Measurements from ENCODE around the gene COBL.

DNA sequence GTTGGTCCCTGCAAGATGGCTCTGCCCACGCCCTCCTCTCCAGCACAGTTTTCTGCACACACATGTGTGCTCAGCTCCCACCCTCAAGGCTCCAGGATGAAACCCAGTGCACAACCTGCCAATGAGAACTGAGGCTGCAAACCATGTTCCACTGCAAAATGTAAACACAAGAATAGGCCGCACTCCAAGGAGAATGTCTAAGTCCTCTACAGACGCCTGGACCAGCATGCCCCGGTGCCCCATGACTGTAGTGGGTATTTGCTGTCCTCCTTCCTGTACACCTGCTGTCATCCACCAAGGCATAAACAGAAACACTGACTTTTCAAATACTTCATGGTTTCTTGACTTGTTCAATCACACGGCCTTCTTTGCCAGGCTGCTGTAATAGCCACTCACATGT, 72.6 kb downstream of the COBL start:
- TF ChIP-seq, protein P1, sequence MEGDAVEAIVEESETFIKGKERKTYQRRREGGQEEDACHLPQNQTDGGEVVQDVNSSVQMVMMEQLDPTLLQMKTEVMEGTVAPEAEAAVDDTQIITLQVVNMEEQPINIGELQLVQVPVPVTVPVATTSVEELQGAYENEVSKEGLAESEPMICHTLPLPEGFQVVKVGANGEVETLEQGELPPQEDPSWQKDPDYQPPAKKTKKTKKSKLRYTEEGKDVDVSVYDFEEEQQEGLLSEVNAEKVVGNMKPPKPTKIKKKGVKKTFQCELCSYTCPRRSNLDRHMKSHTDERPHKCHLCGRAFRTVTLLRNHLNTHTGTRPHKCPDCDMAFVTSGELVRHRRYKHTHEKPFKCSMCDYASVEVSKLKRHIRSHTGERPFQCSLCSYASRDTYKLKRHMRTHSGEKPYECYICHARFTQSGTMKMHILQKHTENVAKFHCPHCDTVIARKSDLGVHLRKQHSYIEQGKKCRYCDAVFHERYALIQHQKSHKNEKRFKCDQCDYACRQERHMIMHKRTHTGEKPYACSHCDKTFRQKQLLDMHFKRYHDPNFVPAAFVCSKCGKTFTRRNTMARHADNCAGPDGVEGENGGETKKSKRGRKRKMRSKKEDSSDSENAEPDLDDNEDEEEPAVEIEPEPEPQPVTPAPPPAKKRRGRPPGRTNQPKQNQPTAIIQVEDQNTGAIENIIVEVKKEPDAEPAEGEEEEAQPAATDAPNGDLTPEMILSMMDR (conservative IDR thresholded peaks at IDR 0.05; ENCODE audit: low read depth, low read length): no peak
- no peak for TF ChIP-seq RAD21 (IDR thresholded peaks at IDR 0.05; ENCODE audit: low read length)
- no peak for TF ChIP-seq CEBPB (IDR thresholded peaks at IDR 0.05; ENCODE audit: low read depth, low read length)
- TF ChIP-seq POLR2A (IDR thresholded peaks at IDR 0.05; ENCODE audit: low read depth, low read length): no peak
- TF ChIP-seq MAFK (IDR thresholded peaks at IDR 0.05; ENCODE audit: low read depth, low read length): no peak
- TF ChIP-seq, protein P2, sequence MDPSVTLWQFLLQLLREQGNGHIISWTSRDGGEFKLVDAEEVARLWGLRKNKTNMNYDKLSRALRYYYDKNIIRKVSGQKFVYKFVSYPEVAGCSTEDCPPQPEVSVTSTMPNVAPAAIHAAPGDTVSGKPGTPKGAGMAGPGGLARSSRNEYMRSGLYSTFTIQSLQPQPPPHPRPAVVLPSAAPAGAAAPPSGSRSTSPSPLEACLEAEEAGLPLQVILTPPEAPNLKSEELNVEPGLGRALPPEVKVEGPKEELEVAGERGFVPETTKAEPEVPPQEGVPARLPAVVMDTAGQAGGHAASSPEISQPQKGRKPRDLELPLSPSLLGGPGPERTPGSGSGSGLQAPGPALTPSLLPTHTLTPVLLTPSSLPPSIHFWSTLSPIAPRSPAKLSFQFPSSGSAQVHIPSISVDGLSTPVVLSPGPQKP (IDR thresholded peaks at IDR 0.05; ENCODE audit: borderline replicate concordance, low read depth, low read length): no peak
- TF ChIP-seq MXI1 (IDR thresholded peaks at IDR 0.05; ENCODE audit: borderline replicate concordance, low read depth, low read length): no peak
- no peak for TF ChIP-seq RFX5 (IDR thresholded peaks at IDR 0.05; ENCODE audit: low read depth, low read length)
- TF ChIP-seq RCOR1 (IDR thresholded peaks at IDR 0.05; ENCODE audit: insufficient replicate concordance, low read length): no peak
- TF ChIP-seq, protein P3, sequence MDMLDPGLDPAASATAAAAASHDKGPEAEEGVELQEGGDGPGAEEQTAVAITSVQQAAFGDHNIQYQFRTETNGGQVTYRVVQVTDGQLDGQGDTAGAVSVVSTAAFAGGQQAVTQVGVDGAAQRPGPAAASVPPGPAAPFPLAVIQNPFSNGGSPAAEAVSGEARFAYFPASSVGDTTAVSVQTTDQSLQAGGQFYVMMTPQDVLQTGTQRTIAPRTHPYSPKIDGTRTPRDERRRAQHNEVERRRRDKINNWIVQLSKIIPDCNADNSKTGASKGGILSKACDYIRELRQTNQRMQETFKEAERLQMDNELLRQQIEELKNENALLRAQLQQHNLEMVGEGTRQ (IDR thresholded peaks at IDR 0.05; ENCODE audit: low read depth, low read length): no peak
- no peak for TF ChIP-seq FOS (IDR thresholded peaks at IDR 0.05; ENCODE audit: low read depth, low read length)
- TF ChIP-seq SMC3 (IDR thresholded peaks at IDR 0.05; ENCODE audit: low read depth, low read length): no peak
- TF ChIP-seq BHLHE40 (IDR thresholded peaks at IDR 0.05; ENCODE audit: low read depth, low read length): no peak
- no peak for TF ChIP-seq NFE2L2 (IDR thresholded peaks at IDR 0.05; ENCODE audit: low read depth, low read length)

Data from IMR-90 (cell line).